ENCODE results near the gene TSC1. TPM values are rescaled to one million over a fixed set of nuclear protein-coding genes. Genes with fewer than 3 reads are reported as not detected.

Gene TSC1
- total RNA-seq, 1 donor from 2014 or later: 22.6 TPM

DNA sequence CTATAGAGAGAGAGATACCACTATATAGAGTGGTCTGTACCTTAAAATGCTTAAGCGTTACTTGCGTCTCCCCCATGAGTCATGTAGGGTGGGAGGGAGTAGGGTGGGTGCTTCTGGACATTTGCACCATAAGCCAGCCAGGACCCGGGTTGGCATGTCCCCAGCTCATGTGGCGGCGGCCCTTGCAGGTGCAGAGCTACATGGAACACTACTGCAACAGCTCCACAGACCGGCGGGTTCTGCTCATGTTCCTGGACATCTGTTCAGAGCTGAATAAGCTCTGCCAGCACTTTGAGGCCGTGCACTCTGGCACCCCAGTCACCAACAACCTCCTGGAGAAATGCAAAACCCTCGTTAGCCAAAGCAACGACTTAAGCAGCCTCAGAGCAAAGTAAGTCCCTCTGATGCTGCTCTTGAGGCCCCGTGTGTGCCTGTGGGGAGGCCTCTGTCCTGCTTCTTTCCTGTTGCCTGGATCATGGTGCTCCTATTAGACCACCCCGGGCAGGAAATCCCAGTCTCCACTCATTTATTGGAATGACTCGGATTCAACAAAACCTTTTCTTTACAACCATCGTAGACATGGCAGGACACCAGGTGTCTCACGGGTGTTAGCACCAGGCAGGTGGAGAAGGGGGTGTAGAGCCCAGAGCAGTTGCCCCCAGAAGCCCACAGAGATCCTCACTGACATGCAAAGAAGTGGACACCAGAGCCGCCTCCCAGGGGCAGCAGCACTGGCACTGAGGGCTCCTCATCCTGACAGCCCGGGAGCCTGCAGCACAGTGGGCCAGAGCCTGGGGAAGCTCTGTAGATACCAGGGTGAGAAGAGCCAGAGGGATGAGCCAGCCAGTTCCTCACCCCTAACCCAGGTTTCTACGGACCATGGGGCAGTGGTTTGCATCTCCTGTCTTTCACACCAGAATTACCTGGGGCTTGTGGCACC is 57.0 kb downstream of the TSC1 start:
- ATAC-seq: no peak

DNA sequence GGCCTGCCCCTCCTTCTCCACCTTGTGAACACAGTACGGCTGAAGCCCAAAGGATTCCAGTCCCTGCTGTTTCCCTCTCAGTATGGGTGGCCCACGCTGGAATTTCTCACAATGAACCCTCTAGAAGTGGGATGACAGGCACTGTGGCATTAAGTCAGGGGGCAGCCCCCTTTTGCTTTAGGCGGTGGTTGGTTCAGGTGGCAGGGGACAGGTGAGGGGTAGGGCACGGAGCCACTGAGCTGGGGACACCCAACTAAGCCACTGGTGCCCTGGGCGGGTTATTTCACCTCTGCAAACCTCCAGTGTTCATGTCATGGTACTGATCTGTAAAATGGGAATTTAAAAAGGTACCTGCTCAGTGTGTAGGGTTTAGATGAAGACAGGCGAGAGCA is 58.1 kb downstream of the TSC1 start:
- ATAC-seq: no peak

GRCh38 chr9:132885720-132886333 is 58.6 kb downstream of the TSC1 start:
- ATAC-seq: no peak

DNA sequence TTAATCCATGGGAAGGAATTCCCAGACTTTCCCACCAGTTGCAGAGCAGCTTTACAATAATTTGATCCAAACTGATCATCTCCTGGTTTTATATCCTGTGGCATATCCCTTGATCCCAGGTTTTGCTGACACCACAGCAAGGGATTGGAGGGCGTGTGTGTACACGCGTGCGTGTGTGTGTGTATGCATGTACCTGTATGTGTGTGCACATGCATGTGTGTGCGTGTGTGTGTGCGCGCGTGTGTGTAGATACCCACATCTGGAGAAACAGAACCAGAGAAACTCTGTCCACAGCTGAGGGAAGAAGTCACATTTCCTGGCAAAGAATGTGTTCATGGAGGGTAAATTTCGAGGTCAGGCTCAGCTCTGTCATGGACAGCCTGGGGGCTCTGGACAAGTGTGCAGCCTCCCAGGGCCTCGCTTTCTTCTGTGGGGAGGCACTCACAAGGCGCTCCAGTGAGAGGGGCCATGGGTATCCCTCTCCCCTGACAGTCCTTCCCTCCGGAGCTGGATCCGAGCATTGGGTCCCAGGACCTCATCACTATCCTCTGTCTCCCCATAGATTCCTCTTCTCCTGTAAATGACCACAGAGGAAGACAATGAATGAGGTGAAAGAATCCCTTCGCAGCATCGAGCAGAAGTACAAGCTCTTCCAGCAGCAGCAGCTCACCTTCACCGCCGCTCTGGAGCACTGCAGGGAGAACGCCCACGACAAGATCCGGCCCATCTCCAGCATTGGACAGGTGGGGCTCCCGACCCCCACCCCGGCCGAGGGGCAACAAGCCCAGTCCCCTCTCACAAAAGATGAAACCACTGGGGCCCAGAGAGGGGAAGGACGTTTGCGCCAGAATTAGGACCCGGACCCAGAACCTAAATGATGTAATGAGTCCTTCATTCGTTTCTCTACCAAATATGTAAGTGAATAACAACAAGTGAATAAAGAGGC is 60.8 kb downstream of the TSC1 start:
- no peak for ATAC-seq

DNA sequence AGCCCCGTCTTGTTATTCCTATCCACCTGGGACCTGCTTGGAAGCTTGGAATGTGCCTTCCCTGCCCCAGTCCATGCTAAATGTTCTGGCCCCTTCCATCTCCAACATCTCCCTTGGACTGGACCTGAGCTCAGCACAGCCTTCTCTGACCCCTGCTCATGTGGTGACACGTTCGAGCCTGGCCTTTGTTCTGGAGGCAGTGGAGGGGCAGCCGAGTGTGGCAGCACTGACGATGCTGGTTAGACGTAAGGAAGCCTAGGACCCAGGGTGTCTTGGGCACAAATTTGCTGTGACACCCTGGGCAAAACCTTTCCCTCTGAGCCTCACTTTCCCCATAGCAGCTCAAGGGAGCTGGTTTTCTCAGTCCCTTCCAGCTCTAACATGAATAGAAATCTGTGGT is 61.8 kb downstream of the TSC1 start:
- no peak for ATAC-seq

- no peak for ATAC-seq
Measured at GRCh38 chr9:132881826-132882225, 62.6 kb downstream of the TSC1 start.

- ATAC-seq: peak; percentile 65
Measured at GRCh38 chr9:132880324-132880661, 64.1 kb downstream of the TSC1 start.

DNA sequence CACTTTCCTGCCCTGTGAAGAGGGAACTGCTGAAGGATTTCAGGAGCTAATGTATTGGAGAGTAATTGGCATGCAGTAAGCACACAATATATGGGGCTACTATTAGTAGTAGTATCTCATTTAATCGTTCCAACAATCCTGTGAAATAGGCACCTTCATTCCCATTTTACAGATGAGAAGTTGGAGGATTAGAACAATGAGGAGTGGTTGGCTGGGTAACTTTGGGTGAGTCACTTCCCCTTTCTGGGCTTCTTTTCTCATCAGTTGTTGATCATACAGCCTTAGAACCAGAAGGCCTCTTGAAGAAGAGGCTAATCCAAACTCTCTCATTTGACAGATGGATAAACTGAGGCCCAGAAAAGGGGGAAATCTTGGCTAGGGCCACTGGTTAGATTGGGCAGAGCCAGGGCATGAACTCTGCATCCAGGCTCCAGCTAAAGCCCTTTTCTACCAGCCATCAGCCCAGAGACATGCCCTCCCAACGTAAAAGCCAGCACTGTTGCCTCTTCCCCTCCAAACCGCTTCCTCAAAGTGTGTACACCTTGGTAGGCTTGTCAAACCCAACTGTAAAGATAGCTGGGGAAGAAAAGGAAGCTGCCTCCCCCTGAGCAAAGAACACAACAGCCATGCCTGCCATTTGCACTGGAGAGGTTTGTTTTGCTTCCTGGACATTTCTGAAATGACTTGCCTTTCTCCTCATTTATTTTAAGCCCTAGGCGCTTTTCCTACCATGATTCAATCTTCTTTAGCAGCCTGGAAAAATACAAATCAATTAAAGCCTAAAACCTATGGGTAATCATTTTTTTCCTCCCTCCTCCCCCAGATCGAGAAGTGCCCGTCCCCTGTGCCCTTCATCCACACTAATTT is 64.7 kb downstream of the TSC1 start:
- ATAC-seq: peak; percentile 10

DNA sequence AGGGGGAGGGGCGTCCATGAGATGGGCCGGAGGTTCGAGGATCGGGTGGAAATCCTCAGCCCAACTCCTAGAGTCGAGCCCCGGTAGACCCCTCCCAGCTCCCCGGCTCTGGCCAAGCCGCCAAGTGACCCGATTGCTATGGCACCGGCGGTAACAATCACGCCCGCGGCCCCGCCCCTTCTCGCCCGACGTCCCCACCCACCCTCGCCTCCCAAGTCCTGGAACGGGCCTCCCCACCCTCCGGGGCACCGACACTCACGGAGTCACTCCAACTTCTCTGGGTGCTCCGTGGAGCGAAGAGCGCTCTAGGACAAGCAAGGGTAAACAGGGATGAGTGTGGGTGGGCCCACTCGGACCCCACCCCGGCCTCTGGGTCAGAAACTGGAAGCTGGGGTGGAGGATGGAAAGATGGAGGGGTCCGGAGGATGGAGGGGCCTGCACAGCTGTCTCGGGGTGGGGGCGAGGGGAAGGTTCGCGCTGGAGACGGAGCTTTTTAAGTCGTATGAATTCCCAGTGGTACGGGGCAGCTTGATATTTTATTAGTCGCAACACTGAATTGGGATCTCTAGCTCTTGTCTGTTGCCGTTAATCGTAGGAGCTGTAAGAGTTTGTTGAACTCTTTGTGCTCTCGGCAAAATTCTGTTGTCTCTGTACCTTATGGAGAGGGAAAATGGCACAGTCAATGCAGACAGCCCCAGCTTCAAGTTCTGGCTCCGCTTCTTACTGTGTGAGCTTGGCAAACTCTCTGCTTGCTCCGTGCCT is 65.5 kb downstream of the TSC1 start, which contains the start of gene SPACA9:
SPACA9 (plus strand) TSS at position 204 of the 762 bp plus-strand sequence. CDS start 5,050 bp downstream, outside the sequence.
- ATAC-seq: peak; percentile 68

GRCh38 chr9:132877824-132878694 is 66.4 kb downstream of the TSC1 start, which contains the start of gene AK8:
Gene AK8 (minus strand): TSS chr9:132878284. CDS start chr9:132878255, 29 bp downstream.
- ATAC-seq: peak; percentile 73

DNA sequence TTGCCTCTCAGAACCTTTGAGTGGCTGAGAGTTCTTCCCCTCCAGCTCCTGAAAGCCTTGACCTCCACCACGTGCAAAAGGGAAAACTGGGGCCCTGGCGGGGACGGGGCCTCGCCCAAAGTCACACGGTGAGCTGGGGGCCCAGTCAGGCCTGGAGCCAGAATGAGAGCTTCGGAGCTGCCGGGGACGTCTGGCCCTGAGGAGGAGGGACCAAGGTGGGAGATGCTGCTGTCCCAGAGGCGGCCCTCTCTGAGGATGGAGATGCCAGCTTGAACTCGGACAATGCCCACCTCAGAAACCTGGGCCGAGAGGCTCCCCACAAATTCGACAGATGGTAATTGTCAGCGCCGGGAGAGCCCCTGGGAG is 67.0 kb downstream of the TSC1 start:
- ATAC-seq: no peak

GRCh38 chr9:132876849-132877248 is 67.6 kb downstream of the TSC1 start:
- ATAC-seq: no peak

DNA sequence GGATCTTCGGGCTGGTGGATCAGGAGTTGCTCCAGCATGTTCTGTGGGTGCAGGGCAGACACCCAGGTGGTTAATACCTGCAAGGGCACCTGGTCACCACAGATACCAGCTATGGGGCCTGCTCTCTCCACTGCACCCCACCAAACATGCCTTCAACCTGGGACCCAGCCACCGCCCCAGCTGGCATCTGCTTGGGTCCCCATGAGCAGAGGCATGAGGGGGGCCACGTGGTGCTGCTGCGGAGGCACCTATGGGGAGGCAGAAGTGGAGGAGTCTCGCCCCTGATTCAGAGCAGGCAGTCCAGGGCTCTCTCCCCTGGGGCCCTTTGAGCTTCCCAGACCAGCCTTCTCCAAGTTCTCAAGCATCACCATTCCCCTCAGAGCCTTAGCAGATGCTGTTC is 69.3 kb downstream of the TSC1 start:
- no peak for ATAC-seq

GRCh38 chr9:132873403-132873802 is 71.0 kb downstream of the TSC1 start:
- ATAC-seq: no peak

DNA sequence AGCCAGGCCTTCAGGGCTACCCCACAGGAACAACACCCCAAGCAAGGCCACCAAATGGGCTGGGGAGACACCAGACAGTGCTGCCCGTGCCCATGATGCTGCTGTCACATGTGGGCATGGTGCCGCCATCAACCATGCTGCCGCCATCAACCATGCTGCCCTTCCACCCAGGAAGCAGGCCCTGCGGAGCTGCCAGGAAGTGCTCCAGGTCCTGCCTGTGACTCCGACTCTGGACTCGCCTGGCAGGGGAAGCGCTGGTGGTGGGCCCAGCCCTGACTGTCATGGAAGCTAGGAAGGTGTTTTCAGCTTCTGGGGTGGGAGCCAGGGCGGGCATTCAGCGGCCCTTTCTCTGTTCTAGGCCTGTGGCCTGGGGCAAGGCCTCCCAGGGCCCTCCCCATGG is 75.2 kb downstream of the TSC1 start:
- ATAC-seq: no peak

DNA sequence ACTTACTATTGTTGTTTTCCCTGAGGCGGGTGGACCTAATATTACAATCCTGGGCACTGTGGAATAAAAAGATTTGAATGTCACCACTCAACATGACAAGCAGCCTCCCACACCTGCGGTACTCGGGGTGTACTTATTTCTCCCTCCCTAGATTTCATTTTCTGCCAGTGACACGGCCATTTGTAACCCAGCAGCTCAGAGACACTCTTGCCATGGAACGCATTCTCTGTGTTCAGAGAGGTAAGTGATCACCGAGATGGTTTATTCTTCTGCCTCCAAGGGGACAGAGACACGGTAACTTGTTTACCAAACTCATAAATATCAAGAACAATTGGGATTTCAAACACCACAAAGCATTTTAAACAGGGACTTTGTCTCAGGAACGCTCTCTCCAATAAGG is 77.5 kb downstream of the TSC1 start:
- no peak for ATAC-seq

GRCh38 chr9:132864691-132865090 is 79.7 kb downstream of the TSC1 start:
- peak; percentile 72 for ATAC-seq

- no peak for ATAC-seq
Measured at GRCh38 chr9:132864277-132864676, 80.1 kb downstream of the TSC1 start.

GRCh38 chr9:132863096-132863495 is 81.3 kb downstream of the TSC1 start:
- ATAC-seq: no peak

DNA sequence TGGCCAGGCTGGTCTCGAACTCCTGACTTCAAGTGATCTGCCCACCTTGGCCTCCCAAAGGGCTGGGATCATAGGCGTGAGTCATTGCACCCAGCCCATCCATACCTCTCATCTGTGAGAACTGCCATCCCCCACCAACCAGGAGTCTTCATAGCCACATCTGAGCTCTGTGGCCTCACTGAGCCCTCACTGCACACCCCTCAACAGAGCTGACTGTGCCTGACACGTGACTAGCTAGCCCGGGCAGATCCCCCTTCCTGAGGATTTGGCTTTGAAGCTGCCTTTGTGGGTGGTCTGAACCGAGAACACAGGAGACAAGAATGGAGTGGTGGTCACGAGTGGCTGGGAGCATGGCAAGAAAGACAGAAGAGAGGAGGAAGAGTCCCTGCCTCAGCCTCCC is 81.9 kb downstream of the TSC1 start:
- ATAC-seq: no peak
